Liver (tissue), 9 donors: Measurements from ENCODE around the gene ATP11C. TPM values are rescaled to one million over a fixed set of nuclear protein-coding genes. Genes with fewer than 3 reads are reported as not detected.

ENCODE experiments used
- DNase-seq: peaks from one replicate; pipeline ENCODE4 v3.0.0-alpha.2; 2017; ENCODE audit warnings: low spot score
- H3K27ac ChIP-seq, 2 donors: one replicate each; pipeline ENCODE4 v1.7.0; 2013; ENCODE audit warnings: inconsistent platforms in 2 of 2, low read length in 2 of 2, control low read depth in 1 of 2, low read depth in 1 of 2, mild to moderate bottlenecking in 1 of 2
- H3K27me3 ChIP-seq, 4 donors: one replicate each; pipeline versions ENCODE4 v1.6.1 to v1.7.0; 2013; ENCODE audit warnings: low read length in 3 of 4, inconsistent platforms in 1 of 4, mild to moderate bottlenecking in 1 of 4, moderate library complexity in 1 of 4; ENCODE audit not compliant: control insufficient read depth in 4 of 4, insufficient read depth in 4 of 4
- H3K36me3 ChIP-seq, 4 donors: one replicate each; pipeline versions ENCODE4 v1.6.1 to v1.7.0; 2013; ENCODE audit warnings: low read length in 3 of 4, mild to moderate bottlenecking in 3 of 4, low read depth in 1 of 4, moderate library complexity in 1 of 4; ENCODE audit not compliant: control insufficient read depth in 4 of 4, insufficient read depth in 3 of 4
- H3K4me1 ChIP-seq, 4 donors: one replicate each; pipeline versions ENCODE4 v1.6.1 to v1.7.0; 2013; ENCODE audit warnings: low read length in 3 of 4, mild to moderate bottlenecking in 3 of 4, moderate library complexity in 1 of 4; ENCODE audit not compliant: control insufficient read depth in 4 of 4, insufficient read depth in 4 of 4
- H3K4me3 ChIP-seq, 3 donors: one replicate each; pipeline versions ENCODE4 v1.6.1 to v1.7.0; 2013; ENCODE audit warnings: low read length in 3 of 3, control low read depth in 1 of 3, low read depth in 1 of 3, mild to moderate bottlenecking in 1 of 3
- H3K9ac ChIP-seq, 2 donors: one replicate each; pipeline ENCODE4 v1.7.0; 2013; ENCODE audit warnings: low read length in 2 of 2, mild to moderate bottlenecking in 2 of 2, moderate library complexity in 2 of 2, control low read depth in 1 of 2, low read depth in 1 of 2
- H3K9me3 ChIP-seq, 4 donors: one replicate each; pipeline versions ENCODE4 v1.6.1 to v1.7.0; 2013; ENCODE audit warnings: low read length in 3 of 4; ENCODE audit not compliant: control insufficient read depth in 4 of 4
- ATF3 ChIP-seq: IDR thresholded peaks from 2 replicates; pipeline ENCODE4 v1.6.1; 2016; ENCODE audit warnings: antibody characterized with exemption
- CTCF ChIP-seq: fragments of 150-350 bp; IDR thresholded peaks from 2 replicates; pipeline ENCODE4 v1.5.1; 2017; ENCODE audit warnings: improper control_type of control experiment, low read depth, low read length; ENCODE audit not compliant: missing input control
- EGR1 ChIP-seq, 2 donors: IDR thresholded peaks; 2 replicates each; pipeline ENCODE4 v1.6.1; 2016 to 2018; ENCODE audit warnings: antibody characterized with exemption in 2 of 2, low read depth in 2 of 2
- FOXA1 ChIP-seq: IDR thresholded peaks from 2 replicates; pipeline ENCODE4 v1.6.1; 2016; ENCODE audit warnings: antibody characterized with exemption
- FOXA2 ChIP-seq: IDR thresholded peaks from 2 replicates; pipeline ENCODE4 v1.6.1; 2016; ENCODE audit warnings: antibody characterized with exemption
- GABPA ChIP-seq, 2 donors: IDR thresholded peaks in 1 of 2; conservative IDR thresholded peaks in 1 of 2; 2 replicates each; pipeline ENCODE4 v1.6.1; 2016; ENCODE audit warnings: antibody characterized with exemption in 2 of 2, mild to moderate bottlenecking in 1 of 2, moderate library complexity in 1 of 2
- HNF4A ChIP-seq, 2 donors: conservative IDR thresholded peaks; 2 replicates each; pipeline ENCODE4 v1.6.1; 2016; ENCODE audit warnings: antibody characterized with exemption in 2 of 2, mild to moderate bottlenecking in 2 of 2
- HNF4G ChIP-seq: IDR thresholded peaks from 2 replicates; pipeline ENCODE4 v1.6.1; 2016; ENCODE audit warnings: antibody characterized with exemption
- JUND ChIP-seq, 2 donors: IDR thresholded peaks; 2 replicates each; pipeline ENCODE4 v1.6.1; 2016; ENCODE audit warnings: antibody characterized with exemption in 2 of 2
- MAX ChIP-seq: IDR thresholded peaks from 2 replicates; pipeline ENCODE4 v1.6.1; 2016; ENCODE audit warnings: antibody characterized with exemption
- NR2F2 ChIP-seq: IDR thresholded peaks from 2 replicates; pipeline ENCODE4 v1.6.1; 2016; ENCODE audit warnings: antibody characterized with exemption
- RAD21 ChIP-seq, 2 donors: IDR thresholded peaks; 2 replicates each; pipeline ENCODE4 v1.6.1; 2016; ENCODE audit warnings: antibody characterized with exemption in 2 of 2, mild to moderate bottlenecking in 2 of 2
- REST ChIP-seq: IDR thresholded peaks from 2 replicates; pipeline ENCODE4 v1.6.1; 2016; ENCODE audit warnings: antibody characterized with exemption, mild to moderate bottlenecking
- RXRA ChIP-seq, 2 donors: IDR thresholded peaks; 2 replicates each; pipeline ENCODE4 v1.6.1; 2017 to 2018; ENCODE audit warnings: antibody characterized with exemption in 2 of 2, mild to moderate bottlenecking in 1 of 2
- SP1 ChIP-seq: IDR thresholded peaks from 2 replicates; pipeline ENCODE4 v1.6.1; 2018; ENCODE audit warnings: antibody characterized with exemption, mild to moderate bottlenecking
- TAF1 ChIP-seq: conservative IDR thresholded peaks from 2 replicates; pipeline ENCODE4 v1.6.1; 2016; ENCODE audit warnings: antibody characterized with exemption, mild to moderate bottlenecking
- YY1 ChIP-seq: IDR thresholded peaks from 2 replicates; pipeline ENCODE4 v1.6.1; 2016; ENCODE audit warnings: antibody characterized with exemption, mild to moderate bottlenecking
- ZBTB33 ChIP-seq: IDR thresholded peaks from 2 replicates; pipeline ENCODE4 v1.6.1; 2016; ENCODE audit warnings: antibody characterized with exemption
- WGBS: extraction: QIAGEN DNeasy Blood & Tissue Kit; methylation state at CpG from one replicate; pipeline ENCODE4 v1.1.7; 2013; 5-methylcytosine and 5-hydroxymethylcytosine counted together
- polyA plus RNA-seq, 2 donors: library from polyadenylated mRNA; stranded (reverse) in 1 of 2; unstranded in 1 of 2; fragments of 200-250 nt in 1 of 2; fragments of >200 nt in 1 of 2; fragmentation: Nextera tagmentation in 1 of 2; extraction: Ambion mirVana in 1 of 2; gene quantifications; one replicate each; pipeline versions ENCODE4 v1.2.1 to v1.2.3, GENCODE V29; 2013 to 2015
- total RNA-seq, 2 donors: library from RNA; depleted of rRNA; stranded (reverse); fragments of >200 nt; gene quantifications; one replicate each; pipeline ENCODE4 v1.2.3, GENCODE V29; 2014
- donor health status: healthy.
- donor health status: healthy.
- donor health status: healthy.
- donor health status: healthy.
- donor health status: healthy.

The ATP11C gene
- total and polyA plus RNA-seq, 4 donors: 11.8 to 52.1 (median 18.9) TPM

GRCh38 chrX:139920316-139920715 is 12.5 kb downstream of the ATP11C start:
- Histone ChIP-seq H3K9me3 (no peaks in the 10 kb centered on the region), H3K4me1 (peaks cover 0 to 13% (median 8%) of the 10 kb centered on the region in 4 donors), H3K4me3 (no peak overlapping the region), H3K27ac (no peak overlapping the region), H3K27me3 (no peaks in the 10 kb centered on the region), H3K36me3 (no peaks in the 10 kb centered on the region), H3K9ac (no peak overlapping the region)
- 63% methylated on average over 1 of the region's 1 CpG for WGBS
- no peak for TF ChIP-seq ATF3
- no peak for TF ChIP-seq RAD21 (IDR thresholded peaks at IDR 0.05)
- no peak for TF ChIP-seq FOXA1
- no peak for TF ChIP-seq REST
- no peak for TF ChIP-seq ZBTB33
- no peak for TF ChIP-seq GABPA (IDR thresholded peaks at IDR 0.05 in 1 of 2, conservative IDR thresholded peaks at IDR 0.05 in 1 of 2)
- no peak for TF ChIP-seq JUND (IDR thresholded peaks at IDR 0.05)
- no peak for TF ChIP-seq TAF1
- TF ChIP-seq HNF4G: no peak
- no peak for TF ChIP-seq YY1
- no peak for TF ChIP-seq NR2F2
- DNase-seq: no peak

- Histone ChIP-seq H3K9ac (no peak overlapping the region), H3K27me3 (no peaks in the 10 kb centered on the region), H3K36me3 (no peaks in the 10 kb centered on the region), H3K4me1 (peaks cover 0 to 3% (median 0%) of the 10 kb centered on the region in 4 donors), H3K27ac (no peak overlapping the region), H3K9me3 (no peaks in the 10 kb centered on the region), H3K4me3 (no peak overlapping the region)
- DNase-seq: no peak
- TF ChIP-seq FOXA1: no peak
- TF ChIP-seq GABPA (IDR thresholded peaks at IDR 0.05 in 1 of 2, conservative IDR thresholded peaks at IDR 0.05 in 1 of 2): no peak
- TF ChIP-seq HNF4A (conservative IDR thresholded peaks at IDR 0.05): no peak
- TF ChIP-seq YY1: no peak
- TF ChIP-seq NR2F2: no peak
- no peak for TF ChIP-seq JUND (IDR thresholded peaks at IDR 0.05)
- no peak for TF ChIP-seq HNF4G
- no peak for TF ChIP-seq ATF3
- no peak for TF ChIP-seq REST
- TF ChIP-seq MAX: no peak
- no peak for TF ChIP-seq EGR1 (IDR thresholded peaks at IDR 0.05; ENCODE audit: low read depth in 2 of 2)
- TF ChIP-seq RXRA (IDR thresholded peaks at IDR 0.05): no peak
- no peak for TF ChIP-seq TAF1
- no peak for TF ChIP-seq ZBTB33
- TF ChIP-seq CTCF: no peak
- TF ChIP-seq RAD21 (IDR thresholded peaks at IDR 0.05): no peak
- no peak for TF ChIP-seq FOXA2
- no peak for TF ChIP-seq SP1
- WGBS: 100% methylated on average over 1 of the region's 1 CpG
Observed at GRCh38 chrX:139914421-139914820, 18.4 kb downstream of the ATP11C start.
